Measurements from ENCODE around the gene PARP4. TPM values are rescaled to one million over a fixed set of nuclear protein-coding genes. Genes with fewer than 3 reads are reported as not detected.

Gene PARP4
- polyA plus RNA-seq, 2 of the 4 experiments (the other 2 are of a cell fraction), result 25.8 to 70.4 TPM

DNA sequence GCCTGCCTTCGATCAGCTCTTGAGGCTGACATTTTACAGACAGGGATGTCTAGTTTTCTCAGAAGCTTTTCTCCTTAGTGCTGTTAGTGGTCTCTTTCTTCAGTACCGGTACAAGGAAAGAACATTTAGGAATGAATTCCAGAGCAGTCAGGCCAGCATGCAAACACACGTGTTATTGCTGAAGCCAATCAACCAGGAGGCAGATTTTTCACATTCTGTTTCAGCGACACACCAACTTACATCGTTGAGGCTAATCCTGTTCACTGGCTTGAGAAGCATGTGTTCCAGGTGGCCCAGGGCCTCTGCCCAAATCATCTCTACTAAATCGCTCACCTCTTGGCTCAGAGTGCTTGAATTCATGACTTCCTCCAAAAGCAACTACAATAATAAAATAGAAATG lies 19.2 kb downstream of the PARP4 start (continued):
- TF ChIP-seq PHF8 (IDR thresholded peaks at IDR 0.05; ENCODE audit: borderline replicate concordance, low read depth) (no peak), NPAS2 (CRISPR knock-in tag; IDR thresholded peaks at IDR 0.05; ENCODE audit: borderline replicate concordance) (no peak), CHD2 (IDR thresholded peaks at IDR 0.05; ENCODE audit: low read length, partially characterized antibody) (no peak), ZFP36 (IDR thresholded peaks at IDR 0.05; ENCODE audit: borderline replicate concordance, partially characterized antibody) (no peak), HOXA7 (CRISPR knock-in tag; IDR thresholded peaks at IDR 0.05) (no peak), HEYL (CRISPR knock-in tag; IDR thresholded peaks at IDR 0.05) (no peak), KDM1A (IDR thresholded peaks at IDR 0.05; ENCODE audit: low read depth) (no peak), ESRRA (IDR thresholded peaks at IDR 0.05; ENCODE audit: borderline replicate concordance, low read length) (no peak), NFE2L2 (conservative IDR thresholded peaks at IDR 0.05; ENCODE audit: low read length) (no peak)

DNA sequence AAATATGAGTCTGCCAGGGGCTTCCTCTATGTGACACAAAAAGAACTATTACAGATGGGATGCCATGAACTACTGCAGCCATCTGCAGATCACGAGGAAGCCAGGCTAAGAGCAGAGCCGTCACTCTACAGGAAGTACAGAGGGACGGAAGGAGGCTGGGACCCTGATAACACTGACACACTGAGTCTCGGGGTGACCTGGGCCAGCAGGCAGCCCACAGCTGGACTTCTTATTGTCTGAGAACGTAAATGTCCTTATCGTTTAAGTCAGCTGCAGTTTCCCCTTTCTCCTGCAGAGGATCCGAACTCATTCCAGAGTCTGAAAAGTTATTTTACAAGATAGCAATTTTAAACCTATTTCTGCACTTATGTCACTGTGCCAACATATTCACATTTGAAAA lies 20.7 kb downstream of the PARP4 start:
- ChIA-PET POLR2A (no interaction called here), CTCF (no interaction called here)
- H3K4me2 ChIP-seq, result no peak overlapping the region
- H3K9me3 ChIP-seq, result no peaks in the 10 kb centered on the region
- DNase-seq (ENCODE audit: low read depth in 1 of 2, low spot score in 1 of 2) (no peak), FAIRE-seq (no peak), ATAC-seq (no peak)
- 90% methylated on average over 7 of the region's 7 CpGs for WGBS (ENCODE audit: missing lambda C conversion rate)
- no peak overlapping the region for H3K27ac ChIP-seq
- TF ChIP-seq CBX2 (IDR thresholded peaks at IDR 0.05; ENCODE audit: borderline replicate concordance, low read depth) (no peak), MYC (IDR thresholded peaks at IDR 0.05; ENCODE audit: borderline replicate concordance, low read length) (no peak), CBX8 (IDR thresholded peaks at IDR 0.05) (no peak), KDM5A (IDR thresholded peaks at IDR 0.05) (no peak), RCOR1 (IDR thresholded peaks at IDR 0.05; ENCODE audit: low read depth, low read length) (no peak), HMGXB4 (CRISPR knock-in tag; IDR thresholded peaks at IDR 0.05; ENCODE audit: borderline replicate concordance) (no peak), ZNF302 (CRISPR knock-in tag; IDR thresholded peaks at IDR 0.05) (no peak), MAZ (IDR thresholded peaks at IDR 0.05; ENCODE audit: borderline replicate concordance, low read depth, low read length) (no peak), CHD2 (IDR thresholded peaks at IDR 0.05; ENCODE audit: low read length, partially characterized antibody) (no peak), HOXA7 (CRISPR knock-in tag; IDR thresholded peaks at IDR 0.05) (no peak), HOXB13 (CRISPR knock-in tag; IDR thresholded peaks at IDR 0.05; ENCODE audit: low read depth) (no peak), SREBF2 (IDR thresholded peaks at IDR 0.05) (no peak), PBX3 (IDR thresholded peaks at IDR 0.05) (no peak), EHMT2 (IDR thresholded peaks at IDR 0.05; ENCODE audit: low read depth) (no peak), HEYL (CRISPR knock-in tag; IDR thresholded peaks at IDR 0.05) (no peak)
- TF ChIP-seq, protein P1, sequence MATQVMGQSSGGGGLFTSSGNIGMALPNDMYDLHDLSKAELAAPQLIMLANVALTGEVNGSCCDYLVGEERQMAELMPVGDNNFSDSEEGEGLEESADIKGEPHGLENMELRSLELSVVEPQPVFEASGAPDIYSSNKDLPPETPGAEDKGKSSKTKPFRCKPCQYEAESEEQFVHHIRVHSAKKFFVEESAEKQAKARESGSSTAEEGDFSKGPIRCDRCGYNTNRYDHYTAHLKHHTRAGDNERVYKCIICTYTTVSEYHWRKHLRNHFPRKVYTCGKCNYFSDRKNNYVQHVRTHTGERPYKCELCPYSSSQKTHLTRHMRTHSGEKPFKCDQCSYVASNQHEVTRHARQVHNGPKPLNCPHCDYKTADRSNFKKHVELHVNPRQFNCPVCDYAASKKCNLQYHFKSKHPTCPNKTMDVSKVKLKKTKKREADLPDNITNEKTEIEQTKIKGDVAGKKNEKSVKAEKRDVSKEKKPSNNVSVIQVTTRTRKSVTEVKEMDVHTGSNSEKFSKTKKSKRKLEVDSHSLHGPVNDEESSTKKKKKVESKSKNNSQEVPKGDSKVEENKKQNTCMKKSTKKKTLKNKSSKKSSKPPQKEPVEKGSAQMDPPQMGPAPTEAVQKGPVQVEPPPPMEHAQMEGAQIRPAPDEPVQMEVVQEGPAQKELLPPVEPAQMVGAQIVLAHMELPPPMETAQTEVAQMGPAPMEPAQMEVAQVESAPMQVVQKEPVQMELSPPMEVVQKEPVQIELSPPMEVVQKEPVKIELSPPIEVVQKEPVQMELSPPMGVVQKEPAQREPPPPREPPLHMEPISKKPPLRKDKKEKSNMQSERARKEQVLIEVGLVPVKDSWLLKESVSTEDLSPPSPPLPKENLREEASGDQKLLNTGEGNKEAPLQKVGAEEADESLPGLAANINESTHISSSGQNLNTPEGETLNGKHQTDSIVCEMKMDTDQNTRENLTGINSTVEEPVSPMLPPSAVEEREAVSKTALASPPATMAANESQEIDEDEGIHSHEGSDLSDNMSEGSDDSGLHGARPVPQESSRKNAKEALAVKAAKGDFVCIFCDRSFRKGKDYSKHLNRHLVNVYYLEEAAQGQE (IDR thresholded peaks at IDR 0.05), result no peak
- TF ChIP-seq, protein P2, sequence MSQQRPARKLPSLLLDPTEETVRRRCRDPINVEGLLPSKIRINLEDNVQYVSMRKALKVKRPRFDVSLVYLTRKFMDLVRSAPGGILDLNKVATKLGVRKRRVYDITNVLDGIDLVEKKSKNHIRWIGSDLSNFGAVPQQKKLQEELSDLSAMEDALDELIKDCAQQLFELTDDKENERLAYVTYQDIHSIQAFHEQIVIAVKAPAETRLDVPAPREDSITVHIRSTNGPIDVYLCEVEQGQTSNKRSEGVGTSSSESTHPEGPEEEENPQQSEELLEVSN (IDR thresholded peaks at IDR 0.05; ENCODE audit: borderline replicate concordance, low read depth), result no peak
- H3K4me1 ChIP-seq, result no peaks in the 10 kb centered on the region
- H3K4me3 ChIP-seq, result no peak overlapping the region

Data from A549 (cell line).